HL-60 (cell line): ENCODE measurements around the gene SLC27A3.
A peak's percentile ranks its signal among the peaks of the same experiment; 100 is the strongest.

Source experiments
- DNase-seq, 2 experiments: peaks; one replicate each; pipeline ENCODE4 v3.0.0-alpha.2; 2010 to 2020; ENCODE audit warnings: low read depth in 1 of 2, low spot score in 1 of 2
- H3K27ac ChIP-seq: fragments of 250-450 bp; sonication (Bioruptor Pico); replicated peaks from 2 replicates; pipeline ENCODE4 v1.5.1; 2020; ENCODE audit warnings: mild to moderate bottlenecking, moderate library complexity
- H3K27me3 ChIP-seq: fragments of 250-450 bp; sonication (Bioruptor Pico); 2 replicates; pipeline ENCODE4 v1.5.1; 2021; ENCODE audit warnings: mild to moderate bottlenecking, moderate library complexity; ENCODE audit not compliant: insufficient read depth, poor library complexity, severe bottlenecking
- H3K4me3 ChIP-seq: replicated peaks from 2 replicates; pipeline ENCODE4 v1.5.1; 2011; ENCODE audit warnings: mild to moderate bottlenecking, control low read depth, low read length; ENCODE audit not compliant: insufficient read depth
- GABPA ChIP-seq: IDR thresholded peaks from 2 replicates; pipeline ENCODE4 v1.6.1; 2012; ENCODE audit warnings: low read depth
- POLR2AphosphoS5 ChIP-seq: IDR thresholded peaks from 2 replicates; pipeline ENCODE4 v1.6.1; 2012; ENCODE audit warnings: low read depth
- REST ChIP-seq: IDR thresholded peaks from 2 replicates; pipeline ENCODE4 v1.6.1; 2012; ENCODE audit warnings: low read depth; ENCODE audit not compliant: insufficient replicate concordance
- SPI1 ChIP-seq: IDR thresholded peaks from 2 replicates; pipeline ENCODE4 v1.6.1; 2012; ENCODE audit warnings: low read depth, mild to moderate bottlenecking, borderline replicate concordance
- long read RNA-seq: library from polyadenylated mRNA; unstranded; transcript quantifications from one replicate; pipeline ENCODE4 v2.0.0, GENCODE V29; 2020
- TF ChIP-seq, protein P1 (sequence below): IDR thresholded peaks from one replicate; pipeline ENCODE4 v1.5.1; 2011; ENCODE audit warnings: low read length, control low read depth, inconsistent platforms; ENCODE audit not compliant: insufficient read depth

The SLC27A3 gene, protein sequence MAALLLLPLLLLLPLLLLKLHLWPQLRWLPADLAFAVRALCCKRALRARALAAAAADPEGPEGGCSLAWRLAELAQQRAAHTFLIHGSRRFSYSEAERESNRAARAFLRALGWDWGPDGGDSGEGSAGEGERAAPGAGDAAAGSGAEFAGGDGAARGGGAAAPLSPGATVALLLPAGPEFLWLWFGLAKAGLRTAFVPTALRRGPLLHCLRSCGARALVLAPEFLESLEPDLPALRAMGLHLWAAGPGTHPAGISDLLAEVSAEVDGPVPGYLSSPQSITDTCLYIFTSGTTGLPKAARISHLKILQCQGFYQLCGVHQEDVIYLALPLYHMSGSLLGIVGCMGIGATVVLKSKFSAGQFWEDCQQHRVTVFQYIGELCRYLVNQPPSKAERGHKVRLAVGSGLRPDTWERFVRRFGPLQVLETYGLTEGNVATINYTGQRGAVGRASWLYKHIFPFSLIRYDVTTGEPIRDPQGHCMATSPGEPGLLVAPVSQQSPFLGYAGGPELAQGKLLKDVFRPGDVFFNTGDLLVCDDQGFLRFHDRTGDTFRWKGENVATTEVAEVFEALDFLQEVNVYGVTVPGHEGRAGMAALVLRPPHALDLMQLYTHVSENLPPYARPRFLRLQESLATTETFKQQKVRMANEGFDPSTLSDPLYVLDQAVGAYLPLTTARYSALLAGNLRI
- long read RNA-seq, partial matches to known transcripts, result 0 of 3 reads
- long read RNA-seq, other reads (novel, unspliced or antisense), result 0 of 3 reads

- H3K27me3 ChIP-seq, result no peaks in the 10 kb centered on the region
- peak within 1 kb of the TSS; percentile 60 for H3K4me3 ChIP-seq
- TF ChIP-seq, protein P1, sequence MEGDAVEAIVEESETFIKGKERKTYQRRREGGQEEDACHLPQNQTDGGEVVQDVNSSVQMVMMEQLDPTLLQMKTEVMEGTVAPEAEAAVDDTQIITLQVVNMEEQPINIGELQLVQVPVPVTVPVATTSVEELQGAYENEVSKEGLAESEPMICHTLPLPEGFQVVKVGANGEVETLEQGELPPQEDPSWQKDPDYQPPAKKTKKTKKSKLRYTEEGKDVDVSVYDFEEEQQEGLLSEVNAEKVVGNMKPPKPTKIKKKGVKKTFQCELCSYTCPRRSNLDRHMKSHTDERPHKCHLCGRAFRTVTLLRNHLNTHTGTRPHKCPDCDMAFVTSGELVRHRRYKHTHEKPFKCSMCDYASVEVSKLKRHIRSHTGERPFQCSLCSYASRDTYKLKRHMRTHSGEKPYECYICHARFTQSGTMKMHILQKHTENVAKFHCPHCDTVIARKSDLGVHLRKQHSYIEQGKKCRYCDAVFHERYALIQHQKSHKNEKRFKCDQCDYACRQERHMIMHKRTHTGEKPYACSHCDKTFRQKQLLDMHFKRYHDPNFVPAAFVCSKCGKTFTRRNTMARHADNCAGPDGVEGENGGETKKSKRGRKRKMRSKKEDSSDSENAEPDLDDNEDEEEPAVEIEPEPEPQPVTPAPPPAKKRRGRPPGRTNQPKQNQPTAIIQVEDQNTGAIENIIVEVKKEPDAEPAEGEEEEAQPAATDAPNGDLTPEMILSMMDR, result no peak
- no peak for TF ChIP-seq SPI1
- TF ChIP-seq POLR2AphosphoS5, result no peak
- TF ChIP-seq GABPA, result no peak
- TF ChIP-seq REST, result no peak
- DNase-seq, result no peak
- peak within 1 kb of the TSS; percentile 66 for H3K27ac ChIP-seq
Measured at GRCh38 chr1:153774780-153775457, at the start of gene SLC27A3. Gene SLC27A3, plus strand, starts transcription at chr1:153775407. Its CDS starts 91 bp downstream, at chr1:153775498.

- peak within 1 kb of the TSS; percentile 82 for H3K4me3 ChIP-seq
- TF ChIP-seq POLR2AphosphoS5 (peak; percentile 93), SPI1 (peak; percentile 35; the same call in 1 of the 2 replicates), REST (no peak), GABPA (peak; percentile 82)
- TF ChIP-seq, protein P1, result no peak
- peak within 1 kb of the TSS; percentile 96 for H3K27ac ChIP-seq
- no peaks in the 10 kb centered on the region for H3K27me3 ChIP-seq
- peak; percentile 100 for DNase-seq
Measured at GRCh38 chr1:153727463-153728304, 47.5 kb upstream of the SLC27A3 start, which contains the start of gene INTS3. Gene INTS3, plus strand, starts transcription at chr1:153728050. Its CDS starts 585 bp downstream, at chr1:153728635.
